ENCODE measurements around the gene NLRP4.

NLRP4 gene

GRCh38 chr19:55836340-55836739 is at the start of gene NLRP4:
Gene NLRP4, plus strand, starts transcription at chr19:55836540. Its CDS starts 15,541 bp downstream, at chr19:55852081.
- no peak for DNase-seq

- no peak for DNase-seq
These were observed 41.3 kb upstream of the NLRP4 start for GRCh38 chr19:55795021-55795420.

GRCh38 chr19:55801416-55801815 is 34.9 kb upstream of the NLRP4 start:
- DNase-seq: no peak

- DNase-seq: no peak
These were observed 34.1 kb upstream of the NLRP4 start for GRCh38 chr19:55802281-55802680.

- no peak for DNase-seq
These were observed 26.8 kb upstream of the NLRP4 start for GRCh38 chr19:55809381-55810058.

- no peak for DNase-seq
These were observed 25.0 kb upstream of the NLRP4 start for GRCh38 chr19:55811340-55811739.

GRCh38 chr19:55812449-55812848 is 23.9 kb upstream of the NLRP4 start:
- no peak for DNase-seq

GRCh38 chr19:55813906-55814305 is 22.4 kb upstream of the NLRP4 start:
- no peak for DNase-seq

- DNase-seq: no peak
These were observed 16.3 kb upstream of the NLRP4 start for GRCh38 chr19:55820037-55820436.

GRCh38 chr19:55830656-55831055 is 5.7 kb upstream of the NLRP4 start:
- DNase-seq: no peak

- DNase-seq: no peak
These were observed 4.5 kb upstream of the NLRP4 start, which contains the start of gene NLRP11 for GRCh38 chr19:55831846-55832245. Gene NLRP11, minus strand, starts transcription at chr19:55831999. Its CDS starts 13,825 bp downstream, at chr19:55818174.

GRCh38 chr19:55832676-55833075 is 3.7 kb upstream of the NLRP4 start:
- DNase-seq: no peak

- no peak for DNase-seq
These were observed 1.9 kb downstream of the NLRP4 start for GRCh38 chr19:55838251-55838650.

- no peak for DNase-seq
These were observed 2.6 kb downstream of the NLRP4 start for GRCh38 chr19:55838906-55839305.

- no peak for DNase-seq
These were observed 18.8 kb downstream of the NLRP4 start for GRCh38 chr19:55855160-55855559.

- DNase-seq: no peak
These were observed 20.8 kb downstream of the NLRP4 start for GRCh38 chr19:55857149-55857548.

- DNase-seq: no peak
These were observed 21.6 kb downstream of the NLRP4 start for GRCh38 chr19:55857974-55858373.

GRCh38 chr19:55858401-55858800 is 22.1 kb downstream of the NLRP4 start:
- DNase-seq: no peak

GRCh38 chr19:55858969-55859368 is 22.6 kb downstream of the NLRP4 start:
- DNase-seq: no peak

GRCh38 chr19:55866521-55866920 is 30.2 kb downstream of the NLRP4 start:
- DNase-seq: no peak

- no peak for DNase-seq
These were observed 30.8 kb downstream of the NLRP4 start for GRCh38 chr19:55867101-55867500.

- no peak for DNase-seq
These were observed 34.4 kb downstream of the NLRP4 start for GRCh38 chr19:55870736-55871135.

GRCh38 chr19:55877211-55877610 is 40.9 kb downstream of the NLRP4 start:
- DNase-seq: no peak

GRCh38 chr19:55882626-55883025 is 46.3 kb downstream of the NLRP4 start:
- no peak for DNase-seq

GRCh38 chr19:55898911-55899310 is 62.6 kb downstream of the NLRP4 start:
- no peak for DNase-seq

Measured in CD4-positive, alpha-beta T cell treated with Interleukin-6 for 4 hours (primary cell).